SU-DHL-6 (cell line): Measurements from ENCODE around the gene INSR.

Experiments
- H2AFZ ChIP-seq: fragments of 200-600 bp; sonication (generic); 2 replicates; pipeline ENCODE4 v1.6.1; 2014; ENCODE audit warnings: low read depth, mild to moderate bottlenecking, moderate library complexity, mixed read lengths, antibody characterized with exemption, low read length; ENCODE audit not compliant: severe bottlenecking
- H3F3A ChIP-seq: fragments of 200-600 bp; shearing (Covaris generic); 2 replicates; pipeline ENCODE4 v1.6.0; 2016; ENCODE audit warnings: antibody characterized with exemption, mild to moderate bottlenecking; ENCODE audit not compliant: insufficient read depth
- H3K27ac ChIP-seq: fragments of 200-600 bp; sonication (generic); 2 replicates; pipeline ENCODE4 v1.5.1; 2016; ENCODE audit warnings: low read depth, mild to moderate bottlenecking, low read length, moderate library complexity, mixed read lengths
- H3K27me3 ChIP-seq: fragments of 200-600 bp; sonication (generic), shearing (Covaris generic); 2 replicates; pipeline ENCODE4 v1.6.0; 2014; ENCODE audit warnings: mild to moderate bottlenecking, low read length
- H3K36me3 ChIP-seq: fragments of 200-600 bp; sonication (generic); 2 replicates; pipeline ENCODE4 v1.6.1; 2014; ENCODE audit warnings: mild to moderate bottlenecking, low read length, mixed read lengths
- H3K4me2 ChIP-seq: fragments of 300-600, 200-600 bp; shearing (Covaris generic), sonication (generic); 2 replicates; pipeline ENCODE4 v1.6.0; 2014; ENCODE audit warnings: low read length, low read depth, mild to moderate bottlenecking; ENCODE audit not compliant: poor library complexity, severe bottlenecking
- H3K4me3 ChIP-seq: fragments of 200-600 bp; sonication (generic); 2 replicates; pipeline ENCODE4 v1.5.1; 2014; ENCODE audit warnings: antibody characterized with exemption, low read length, mild to moderate bottlenecking, mixed read lengths; ENCODE audit not compliant: insufficient read depth, poor library complexity, severe bottlenecking
- H3K79me2 ChIP-seq: fragments of 200-600 bp; sonication (generic); 2 replicates; pipeline ENCODE4 v1.6.1; 2014; ENCODE audit warnings: mild to moderate bottlenecking, low read length, moderate library complexity; ENCODE audit not compliant: insufficient read depth
- H3K9ac ChIP-seq: fragments of 200-600 bp; sonication (generic); 2 replicates; pipeline ENCODE4 v1.7.0; 2014; ENCODE audit warnings: mild to moderate bottlenecking, low read length
- H3K9me2 ChIP-seq: fragments of 200-600 bp; sonication (generic); replicated peaks from 2 replicates; pipeline ENCODE4 v1.6.1; 2014; ENCODE audit warnings: low read length; ENCODE audit not compliant: insufficient read depth
- H3K9me3 ChIP-seq: fragments of 200-600 bp; sonication (generic); 2 replicates; pipeline ENCODE4 v1.6.1; 2014; ENCODE audit warnings: low read length, mixed read lengths; ENCODE audit not compliant: insufficient read depth
- H4K20me1 ChIP-seq: fragments of 200-600 bp; sonication (generic); 2 replicates; pipeline ENCODE4 v1.6.1; 2014; ENCODE audit warnings: low read depth, mild to moderate bottlenecking, antibody characterized with exemption, low read length, moderate library complexity, mixed read lengths
- EZH2phosphoT487 ChIP-seq: fragments of 200-600 bp; sonication (generic), shearing (Covaris generic); conservative IDR thresholded peaks from 2 replicates; pipeline ENCODE4 v1.6.1; 2018; ENCODE audit warnings: mild to moderate bottlenecking, antibody characterized with exemption, low read length, moderate library complexity, mixed read lengths
- TF ChIP-seq, protein P1 (sequence below): fragments of 200-600 bp; sonication (generic); IDR thresholded peaks from one replicate; pipeline ENCODE4 v1.5.1; 2017; ENCODE audit warnings: antibody characterized with exemption, mild to moderate bottlenecking, low read length, moderate library complexity; ENCODE audit not compliant: insufficient read depth, poor library complexity, severe bottlenecking

INSR gene

DNA sequence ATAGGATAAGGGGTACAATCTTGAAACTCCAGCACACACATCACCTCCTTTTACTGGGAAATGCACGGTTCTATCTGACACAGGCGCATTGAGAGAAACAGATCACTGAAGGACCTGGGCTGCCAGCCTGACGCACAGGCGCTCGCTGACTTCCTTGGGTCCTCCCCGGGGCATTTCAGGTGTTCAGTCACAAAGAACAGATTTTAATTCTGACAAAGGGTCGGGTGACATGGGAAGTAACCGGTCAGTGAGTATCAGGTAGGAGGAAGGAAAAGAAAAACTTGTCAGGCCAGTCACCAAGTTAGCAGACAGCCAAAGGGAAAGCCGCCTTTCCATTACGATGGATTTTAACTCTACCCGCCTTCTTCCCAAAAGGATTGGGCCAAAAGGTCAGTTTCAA is 39.6 kb downstream of the INSR start:
- Histone ChIP-seq H3K4me2 (no peak overlapping the region), H3K79me2 (peaks cover 90% of the 10 kb centered on the region), H3K4me3 (no peak overlapping the region), H3K9me3 (no peaks in the 10 kb centered on the region), H3K27ac (no peak overlapping the region), H4K20me1 (no peaks in the 10 kb centered on the region), H2AFZ (no peak overlapping the region), H3F3A (no peaks in the 10 kb centered on the region), H3K9me2 (no peaks in the 10 kb centered on the region), H3K27me3 (no peaks in the 10 kb centered on the region), H3K36me3 (no peaks in the 10 kb centered on the region), H3K9ac (no peak overlapping the region)
- no peak for TF ChIP-seq EZH2phosphoT487
- TF ChIP-seq, protein P1, sequence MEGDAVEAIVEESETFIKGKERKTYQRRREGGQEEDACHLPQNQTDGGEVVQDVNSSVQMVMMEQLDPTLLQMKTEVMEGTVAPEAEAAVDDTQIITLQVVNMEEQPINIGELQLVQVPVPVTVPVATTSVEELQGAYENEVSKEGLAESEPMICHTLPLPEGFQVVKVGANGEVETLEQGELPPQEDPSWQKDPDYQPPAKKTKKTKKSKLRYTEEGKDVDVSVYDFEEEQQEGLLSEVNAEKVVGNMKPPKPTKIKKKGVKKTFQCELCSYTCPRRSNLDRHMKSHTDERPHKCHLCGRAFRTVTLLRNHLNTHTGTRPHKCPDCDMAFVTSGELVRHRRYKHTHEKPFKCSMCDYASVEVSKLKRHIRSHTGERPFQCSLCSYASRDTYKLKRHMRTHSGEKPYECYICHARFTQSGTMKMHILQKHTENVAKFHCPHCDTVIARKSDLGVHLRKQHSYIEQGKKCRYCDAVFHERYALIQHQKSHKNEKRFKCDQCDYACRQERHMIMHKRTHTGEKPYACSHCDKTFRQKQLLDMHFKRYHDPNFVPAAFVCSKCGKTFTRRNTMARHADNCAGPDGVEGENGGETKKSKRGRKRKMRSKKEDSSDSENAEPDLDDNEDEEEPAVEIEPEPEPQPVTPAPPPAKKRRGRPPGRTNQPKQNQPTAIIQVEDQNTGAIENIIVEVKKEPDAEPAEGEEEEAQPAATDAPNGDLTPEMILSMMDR = no peak

DNA sequence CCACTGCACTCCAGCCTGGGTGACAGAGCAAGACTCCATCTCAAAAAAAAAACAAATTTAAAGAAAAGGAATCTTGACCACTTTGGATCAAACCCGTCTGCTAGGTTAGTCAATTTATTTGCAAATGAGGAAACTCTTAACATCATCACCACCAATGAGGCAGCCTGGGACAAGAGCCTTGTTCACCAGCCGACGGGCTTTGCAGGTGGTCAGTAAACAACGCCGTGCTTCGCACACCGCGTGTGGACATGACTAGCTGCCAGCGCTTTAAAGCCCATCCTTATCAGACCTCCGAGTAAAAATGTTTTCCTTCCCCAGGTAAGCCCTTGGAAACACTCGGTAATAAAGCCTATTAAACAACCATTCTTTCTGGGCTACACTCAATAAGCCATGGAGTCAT is 41.9 kb downstream of the INSR start:
- peaks cover 3% of the 10 kb centered on the region; the same call in 1 of the 2 replicates for H3K36me3 ChIP-seq
- H3K4me3 ChIP-seq = no peak overlapping the region
- no peak overlapping the region for H3K9ac ChIP-seq
- TF ChIP-seq, protein P1 = no peak
- TF ChIP-seq EZH2phosphoT487 = no peak
- no peak overlapping the region for H3K27ac ChIP-seq
- H3K4me2 ChIP-seq = no peak overlapping the region
- no peaks in the 10 kb centered on the region for H3F3A ChIP-seq
- no peaks in the 10 kb centered on the region for H4K20me1 ChIP-seq
- no peaks in the 10 kb centered on the region for H3K9me2 ChIP-seq
- H2AFZ ChIP-seq = no peak overlapping the region
- peaks cover 90% of the 10 kb centered on the region for H3K79me2 ChIP-seq
- no peaks in the 10 kb centered on the region for H3K9me3 ChIP-seq
- no peaks in the 10 kb centered on the region for H3K27me3 ChIP-seq

DNA sequence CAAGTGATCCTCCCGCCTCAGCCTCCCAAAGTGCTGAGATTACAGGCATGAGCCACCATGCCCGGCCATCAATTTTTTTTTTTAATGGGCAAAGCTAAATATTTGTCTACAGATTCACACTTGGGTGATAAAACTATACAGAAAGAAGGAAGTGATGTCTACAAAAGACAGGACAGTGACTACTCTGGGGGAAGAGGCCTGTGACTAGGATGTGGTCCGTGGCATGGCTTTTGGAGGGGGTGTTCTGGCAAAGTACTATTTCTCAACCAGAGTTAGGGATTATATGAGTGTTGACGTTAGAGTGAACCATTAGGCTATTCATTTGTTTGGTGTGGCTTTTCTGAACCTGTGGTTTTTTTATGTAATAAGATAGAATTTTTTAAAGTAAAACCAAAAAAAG is 42.7 kb downstream of the INSR start:
- Histone ChIP-seq H3K9me3 (peaks cover 4% of the 10 kb centered on the region; the same call in 1 of the 2 replicates), H3K27me3 (no peaks in the 10 kb centered on the region), H3K36me3 (peaks cover 11% of the 10 kb centered on the region; the same call in 1 of the 2 replicates), H3K79me2 (peaks cover 92% of the 10 kb centered on the region), H2AFZ (no peak overlapping the region), H3K4me2 (no peak overlapping the region), H3K27ac (no peak overlapping the region), H4K20me1 (no peaks in the 10 kb centered on the region), H3K9ac (no peak overlapping the region), H3F3A (0 out of 2 replicates have a peak, but pooled peaks cover 3% of the 10 kb centered on the region), H3K9me2 (no peaks in the 10 kb centered on the region), H3K4me3 (no peak overlapping the region)
- TF ChIP-seq, protein P1 = no peak
